GM21723 (cell line): ENCODE results near the gene GCH1.
A peak's percentile ranks its signal among the peaks of the same experiment; 100 is the strongest.

ENCODE experiments used
- ATAC-seq: cut with Tn5 transposase; IDR thresholded peaks from one replicate; pipeline ENCODE4 v1.9.1; 2021; ENCODE audit warnings: mild to moderate bottlenecking, moderate library complexity; ENCODE audit not compliant: unreplicated experiment

The GCH1 gene

DNA sequence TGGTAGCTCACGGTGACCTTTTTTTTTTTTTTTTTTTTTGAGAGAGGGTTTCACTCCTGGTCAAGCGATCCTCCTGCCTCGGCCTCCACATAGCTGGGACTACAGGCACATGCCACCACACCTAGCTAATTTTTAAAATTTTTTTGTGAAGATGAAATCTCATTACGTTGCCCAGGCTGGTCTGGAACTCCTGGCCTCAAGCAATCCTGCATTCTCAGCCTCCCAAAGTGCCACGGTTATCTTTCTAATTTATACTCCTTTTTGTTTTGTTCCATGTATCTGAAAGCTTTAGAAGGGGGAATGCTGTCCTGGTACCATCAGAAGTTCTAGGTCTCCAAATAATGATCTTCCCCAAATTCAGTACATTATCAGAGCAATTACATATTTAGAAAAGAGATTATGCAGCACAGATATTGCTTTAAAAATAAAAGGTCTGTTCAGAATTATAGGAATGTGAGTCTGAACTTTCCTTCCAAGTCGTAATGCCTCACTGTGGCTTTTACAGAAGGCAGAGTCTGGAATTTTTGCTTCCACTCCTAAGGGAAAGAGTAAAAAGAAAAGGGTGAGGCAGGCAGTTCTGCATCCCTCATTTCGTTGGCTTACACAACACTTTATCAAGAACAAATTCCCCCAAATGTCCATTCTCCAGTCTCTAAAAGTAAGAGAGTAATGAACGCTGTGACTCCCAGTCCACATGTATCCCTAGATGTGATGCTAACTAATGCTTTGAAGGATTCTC lies 73.0 kb downstream of the GCH1 start:
- ATAC-seq = no peak

GRCh38 chr14:54828037-54828436 lies 74.6 kb downstream of the GCH1 start:
- no peak for ATAC-seq

GRCh38 chr14:54823757-54824549 lies 78.7 kb downstream of the GCH1 start:
- ATAC-seq = no peak

- no peak for ATAC-seq
Measured at GRCh38 chr14:54822685-54823084, 79.9 kb downstream of the GCH1 start.

DNA sequence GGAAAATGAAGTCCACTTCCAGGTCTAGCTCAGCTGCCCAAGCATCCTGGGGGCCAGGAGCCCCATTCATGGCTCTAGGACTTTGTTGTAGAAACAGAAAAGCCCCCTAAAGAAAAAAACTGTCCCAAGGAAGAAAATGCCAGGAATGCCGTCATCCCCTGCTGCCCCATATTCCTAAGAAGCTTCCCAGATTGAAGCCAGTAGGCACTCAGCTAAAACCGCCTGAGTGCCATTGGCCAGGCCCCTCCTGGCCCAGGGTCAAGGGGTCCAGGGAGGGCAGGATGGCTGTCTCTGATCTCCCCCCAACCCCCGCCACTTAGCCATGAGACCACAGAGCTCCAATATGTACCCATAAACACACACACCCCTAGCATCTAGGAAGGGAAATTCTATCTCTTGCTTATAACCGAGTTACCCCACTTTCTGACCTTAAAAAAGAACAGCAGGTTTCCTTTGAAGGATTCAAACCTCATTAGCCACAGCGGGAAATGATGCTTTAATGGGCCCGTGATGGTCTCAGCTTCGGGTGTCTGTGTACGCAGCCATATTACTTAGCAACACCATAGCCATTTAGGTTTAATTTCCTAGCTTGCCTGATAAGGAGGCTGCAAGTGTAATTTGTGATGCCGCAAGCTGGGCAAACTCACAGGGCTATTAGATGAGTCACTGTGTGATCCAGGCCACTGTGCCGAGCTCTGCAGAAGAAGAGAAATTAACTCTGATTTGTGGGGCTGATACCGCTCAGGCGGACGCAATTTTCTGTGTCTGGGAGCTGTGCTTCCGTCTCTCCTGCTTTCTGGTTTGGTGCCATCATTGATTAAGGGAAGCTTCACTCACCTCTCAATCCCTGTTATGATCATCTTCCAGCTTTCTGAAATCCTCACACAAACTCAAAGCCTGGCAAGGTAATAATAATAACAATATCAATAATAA lies 84.2 kb downstream of the GCH1 start:
- no peak for ATAC-seq

DNA sequence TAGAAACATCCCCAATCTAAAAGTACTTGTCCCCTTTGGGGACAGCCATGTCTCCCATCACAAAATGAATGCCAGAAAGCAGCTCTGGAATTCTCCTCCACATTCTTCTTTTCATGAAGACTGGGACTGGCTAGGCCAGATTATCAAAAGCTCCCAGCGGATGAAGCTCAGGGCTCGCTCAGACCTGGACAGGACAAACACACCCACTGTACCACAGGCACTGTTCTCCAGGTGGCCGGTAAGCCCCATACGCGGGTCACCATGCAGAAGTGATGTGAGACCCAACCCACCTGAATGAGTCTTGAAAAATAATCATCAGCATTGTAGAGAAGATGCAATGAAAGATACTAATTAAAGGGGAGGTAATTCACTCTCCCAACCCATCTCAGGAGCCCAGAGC lies 85.1 kb downstream of the GCH1 start:
- no peak for ATAC-seq

- no peak for ATAC-seq
Measured at GRCh38 chr14:54816450-54816849, 86.2 kb downstream of the GCH1 start.

- no peak for ATAC-seq
Measured at GRCh38 chr14:54815515-54815914, 87.1 kb downstream of the GCH1 start.

GRCh38 chr14:54815016-54815415 lies 87.6 kb downstream of the GCH1 start:
- ATAC-seq = no peak

- ATAC-seq = no peak
Measured at GRCh38 chr14:54814076-54814475, 88.5 kb downstream of the GCH1 start.

DNA sequence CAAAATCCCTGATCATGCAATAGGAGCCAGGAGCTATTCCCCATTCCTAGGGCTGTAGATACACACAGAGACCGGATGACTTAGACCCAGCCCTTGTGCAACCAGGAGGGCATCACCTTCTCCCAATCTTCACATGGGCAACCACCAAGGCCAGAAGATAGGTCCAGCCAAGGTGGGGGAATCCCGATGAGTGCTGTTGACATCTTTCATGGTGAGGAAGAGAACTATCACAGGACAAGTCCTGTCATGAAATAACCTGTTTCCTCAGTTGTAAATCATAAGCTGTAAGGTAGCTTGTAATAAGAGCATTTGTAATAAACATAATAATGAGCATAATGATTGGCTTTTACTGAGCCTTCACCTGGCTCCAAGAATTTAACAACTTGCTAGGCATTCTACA lies 89.5 kb downstream of the GCH1 start:
- no peak for ATAC-seq

- ATAC-seq = no peak
Measured at GRCh38 chr14:54812617-54813016, 90.0 kb downstream of the GCH1 start.

- peak; percentile 45 for ATAC-seq
Measured at GRCh38 chr14:54809767-54810166, 92.9 kb downstream of the GCH1 start.

DNA sequence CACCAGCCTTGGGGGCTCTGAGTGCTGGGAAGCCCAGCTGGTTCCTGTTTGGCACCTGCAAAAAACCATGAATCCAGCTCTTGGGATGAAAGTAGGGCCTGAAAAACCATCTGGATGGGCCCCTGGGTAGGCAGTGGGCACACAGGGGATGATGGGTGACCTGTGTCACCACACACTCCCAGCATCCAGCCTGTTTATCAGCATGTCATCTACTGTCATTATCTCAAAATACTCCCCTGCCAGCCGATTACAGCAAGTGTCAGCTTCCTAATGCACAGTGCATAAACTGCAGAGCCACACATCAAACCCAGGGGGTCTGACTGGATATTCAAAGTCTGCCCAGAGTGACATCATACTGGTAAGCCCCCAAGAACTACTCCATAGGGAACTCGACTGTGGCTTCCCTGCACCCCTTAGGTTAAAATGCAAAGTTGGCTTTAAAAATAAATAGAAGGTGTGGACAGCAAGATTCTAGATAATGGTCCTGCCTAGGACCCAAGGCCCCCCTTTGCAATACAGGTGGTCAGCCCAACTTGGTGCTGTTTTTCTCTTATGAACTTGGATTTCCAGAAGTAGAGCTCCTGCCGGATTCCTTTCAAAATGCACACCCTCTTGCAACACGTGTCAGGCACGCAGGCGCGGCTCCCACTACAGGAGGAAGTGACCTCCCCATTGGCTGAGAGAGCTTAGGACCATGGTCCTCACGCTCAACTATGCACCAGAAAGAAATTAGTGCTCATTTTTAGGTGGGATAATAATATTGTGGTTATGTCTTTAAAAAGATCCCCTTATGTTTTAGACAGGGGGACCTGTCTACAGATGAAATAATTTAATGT lies 94.1 kb downstream of the GCH1 start:
- no peak for ATAC-seq

DNA sequence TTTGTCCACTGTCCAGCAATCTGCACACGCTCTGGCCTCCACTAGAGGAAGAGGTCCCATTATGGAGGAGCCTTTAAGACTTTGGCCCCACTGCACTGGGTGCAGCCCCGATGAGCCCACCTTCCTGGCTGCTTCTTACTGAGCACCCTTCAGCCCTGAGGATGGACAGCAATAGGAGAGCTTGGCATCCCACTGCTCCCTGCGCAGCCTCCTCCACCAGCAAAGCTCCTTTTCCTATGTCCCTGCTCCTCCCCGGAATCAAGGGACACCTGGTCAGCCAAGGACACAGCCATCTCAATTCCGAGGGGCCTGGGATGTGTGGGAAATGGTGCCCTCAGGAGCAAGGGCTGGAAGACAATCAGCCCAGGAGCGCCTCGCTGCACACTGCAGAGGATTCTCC lies 94.7 kb downstream of the GCH1 start:
- ATAC-seq = no peak

GRCh38 chr14:54807428-54807827 lies 95.2 kb downstream of the GCH1 start:
- ATAC-seq = no peak

DNA sequence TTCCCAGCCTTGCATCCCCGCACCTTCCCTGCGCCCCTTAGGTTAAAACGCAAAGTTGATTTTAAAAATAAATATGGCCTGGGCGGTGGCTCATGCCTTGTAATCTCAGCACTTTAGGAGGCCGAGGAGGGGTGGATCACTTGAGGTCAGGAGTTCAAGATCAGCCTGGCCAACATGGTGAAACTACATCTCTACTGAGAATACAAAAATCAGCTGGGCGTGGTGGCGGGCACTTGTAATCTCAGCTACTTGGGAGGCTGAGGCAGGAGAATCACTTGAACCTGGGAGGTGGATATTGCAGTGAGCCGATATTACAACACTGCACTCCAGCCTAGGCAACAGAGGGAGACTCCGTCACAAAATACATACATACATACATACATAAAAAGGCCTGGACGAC lies 96.0 kb downstream of the GCH1 start:
- no peak for ATAC-seq

GRCh38 chr14:54805445-54806322 lies 96.9 kb downstream of the GCH1 start:
- peak; percentile 83 for ATAC-seq

DNA sequence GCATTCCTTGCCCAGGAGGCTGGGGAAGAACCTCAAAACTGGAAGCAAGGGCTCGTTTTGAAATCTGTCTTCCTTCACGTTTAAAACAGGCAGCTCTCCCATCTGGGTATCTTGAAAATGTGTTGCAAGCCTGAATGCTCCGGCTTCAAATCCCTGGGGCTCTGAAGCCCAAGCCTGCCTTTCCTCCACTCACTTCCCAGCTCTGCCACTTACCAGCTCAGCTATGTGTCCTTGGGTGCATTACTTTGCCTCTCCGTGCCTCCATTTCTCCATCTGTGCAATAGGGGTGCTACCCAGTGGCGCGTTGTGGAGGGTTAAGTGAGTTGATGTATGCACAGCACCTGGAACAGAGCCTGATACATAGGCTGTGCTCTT lies 97.6 kb downstream of the GCH1 start:
- no peak for ATAC-seq
